ENCODE results near the gene CYP4F12. TPM values are rescaled to one million over a fixed set of nuclear protein-coding genes. Genes with fewer than 3 reads are reported as not detected.
"Not testable (repeated sequence)": the region's sequence is repeated elsewhere in the genome, so short reads cannot be mapped to it uniquely, and the experiment has no call there.

CYP4F12 gene
- total RNA-seq, 1 experiment from 2014 or later = not detected

- H2AFZ ChIP-seq (ENCODE audit: low read length) = no peak overlapping the region
- no peak overlapping the region for H3K14ac ChIP-seq (ENCODE audit: insufficient read depth, low read length)
- peaks cover 89% of the 10 kb centered on the region for H3K9me3 ChIP-seq (ENCODE audit: control insufficient read depth, low read depth, low read length)
These were observed 6.2 kb downstream of the CYP4F12 start for GRCh38 chr19:15679089-15679488.

GRCh38 chr19:15679865-15680264 is 7.0 kb downstream of the CYP4F12 start:
- no CpG with 5 or more reads among the region's 4 CpGs for WGBS (ENCODE audit: extremely low coverage, insufficient read length, low lambda C conversion rate)
- H4K5ac ChIP-seq (ENCODE audit: insufficient read length, low read depth, low read length); H2AFZ ChIP-seq (ENCODE audit: low read length); H4K8ac ChIP-seq (replicated peaks; ENCODE audit: insufficient read length, low read depth, low read length); H3K79me2 ChIP-seq (ENCODE audit: insufficient read depth, low read length); H3K4ac ChIP-seq (ENCODE audit: low read depth, low read length); H3K23ac ChIP-seq (ENCODE audit: insufficient read length, low read depth, low read length); H2BK5ac ChIP-seq (ENCODE audit: insufficient read length, low read length); H2BK15ac ChIP-seq (ENCODE audit: low read depth, low read length); H2BK12ac ChIP-seq (ENCODE audit: insufficient read length, low read depth, low read length); H3K79me1 ChIP-seq (ENCODE audit: insufficient read depth, low read depth, low read length, poor library complexity, severe bottlenecking); H2BK120ac ChIP-seq (ENCODE audit: low read depth, low read length, poor library complexity, severe bottlenecking); H3K4me1 Mint-ChIP-seq; H3K27ac Mint-ChIP-seq; H2BK20ac ChIP-seq (ENCODE audit: low read depth, low read length, poor library complexity, severe bottlenecking); H3K27me3 ChIP-seq (ENCODE audit: insufficient read depth, low read length); H3K27ac ChIP-seq (ENCODE audit: insufficient read length, low read depth, low read length); H3K14ac ChIP-seq (ENCODE audit: insufficient read depth, low read length); H3K9ac ChIP-seq (ENCODE audit: extremely low read depth, insufficient read length, low read length); H3K4me2 ChIP-seq (ENCODE audit: insufficient read depth, insufficient read length, low read length); H4K91ac ChIP-seq (ENCODE audit: insufficient read length, low read depth, low read length); H3T11ph ChIP-seq (ENCODE audit: low read length); H3K56ac ChIP-seq (ENCODE audit: insufficient read length, low read depth, low read length); H3K4me1 ChIP-seq (ENCODE audit: insufficient read depth, low read length); DNase-seq; H3K18ac ChIP-seq (ENCODE audit: insufficient read length, low read depth, low read length); H3K4me3 Mint-ChIP-seq; H3K23me2 ChIP-seq (ENCODE audit: insufficient read length, low read depth, low read length, poor library complexity, severe bottlenecking); H3K27me3 Mint-ChIP-seq (ENCODE audit: low read depth); H4K20me1 ChIP-seq (ENCODE audit: control insufficient read depth, insufficient read depth, insufficient read length); H2AK5ac ChIP-seq (ENCODE audit: insufficient read length, low read length): not testable (repeated sequence)
- peaks cover 90% of the 10 kb centered on the region for H3K9me3 ChIP-seq (ENCODE audit: control insufficient read depth, low read depth, low read length)
- Mint-ChIP-seq H3K9me3 (peaks cover 92 to 97% of the 10 kb centered on the region in 2 experiments), H3K36me3 (ENCODE audit: insufficient read depth in 1 of 3, low read depth in 3 of 3) (peaks cover 0 to 26% (median 20%) of the 10 kb centered on the region in 3 experiments; a peak in 6 of 7 replicates)

More at GRCh38 chr19:15679089-15679488, 6.2 kb downstream of the CYP4F12 start:
- H2BK12ac ChIP-seq (ENCODE audit: insufficient read length, low read depth, low read length) = no peak overlapping the region
- H3K27ac ChIP-seq (ENCODE audit: insufficient read length, low read depth, low read length) = no peak overlapping the region
- H3K4me2 ChIP-seq (ENCODE audit: insufficient read depth, insufficient read length, low read length) = no peak overlapping the region
- no peaks in the 10 kb centered on the region for H3K27me3 ChIP-seq (ENCODE audit: insufficient read depth, low read length)
- no peak for DNase-seq
- TF ChIP-seq, protein P1, sequence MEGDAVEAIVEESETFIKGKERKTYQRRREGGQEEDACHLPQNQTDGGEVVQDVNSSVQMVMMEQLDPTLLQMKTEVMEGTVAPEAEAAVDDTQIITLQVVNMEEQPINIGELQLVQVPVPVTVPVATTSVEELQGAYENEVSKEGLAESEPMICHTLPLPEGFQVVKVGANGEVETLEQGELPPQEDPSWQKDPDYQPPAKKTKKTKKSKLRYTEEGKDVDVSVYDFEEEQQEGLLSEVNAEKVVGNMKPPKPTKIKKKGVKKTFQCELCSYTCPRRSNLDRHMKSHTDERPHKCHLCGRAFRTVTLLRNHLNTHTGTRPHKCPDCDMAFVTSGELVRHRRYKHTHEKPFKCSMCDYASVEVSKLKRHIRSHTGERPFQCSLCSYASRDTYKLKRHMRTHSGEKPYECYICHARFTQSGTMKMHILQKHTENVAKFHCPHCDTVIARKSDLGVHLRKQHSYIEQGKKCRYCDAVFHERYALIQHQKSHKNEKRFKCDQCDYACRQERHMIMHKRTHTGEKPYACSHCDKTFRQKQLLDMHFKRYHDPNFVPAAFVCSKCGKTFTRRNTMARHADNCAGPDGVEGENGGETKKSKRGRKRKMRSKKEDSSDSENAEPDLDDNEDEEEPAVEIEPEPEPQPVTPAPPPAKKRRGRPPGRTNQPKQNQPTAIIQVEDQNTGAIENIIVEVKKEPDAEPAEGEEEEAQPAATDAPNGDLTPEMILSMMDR (conservative IDR thresholded peaks at IDR 0.05) = no peak
- H3K4ac ChIP-seq (ENCODE audit: low read depth, low read length) = no peak overlapping the region
- H3K4me1 ChIP-seq (ENCODE audit: insufficient read depth, low read length) = no peaks in the 10 kb centered on the region
- no peaks in the 10 kb centered on the region for H3K79me1 ChIP-seq (ENCODE audit: insufficient read depth, low read depth, low read length, poor library complexity, severe bottlenecking)
- H3K9ac ChIP-seq (ENCODE audit: extremely low read depth, insufficient read length, low read length) = no peak overlapping the region
- H3K23me2 ChIP-seq (ENCODE audit: insufficient read length, low read depth, low read length, poor library complexity, severe bottlenecking) = no peaks in the 10 kb centered on the region
- H3K9me3 Mint-ChIP-seq = peaks cover 91 to 97% of the 10 kb centered on the region in 2 experiments
- H2BK15ac ChIP-seq (ENCODE audit: low read depth, low read length) = no peak overlapping the region
- no peak overlapping the region for H3T11ph ChIP-seq (ENCODE audit: low read length)
- no peak overlapping the region for H4K8ac ChIP-seq (replicated peaks; ENCODE audit: insufficient read length, low read depth, low read length)
- no peaks in the 10 kb centered on the region for H4K20me1 ChIP-seq (ENCODE audit: control insufficient read depth, insufficient read depth, insufficient read length)
- no peak overlapping the region; a peak in 1 of 7 replicates for H3K27ac Mint-ChIP-seq
- H3K18ac ChIP-seq (ENCODE audit: insufficient read length, low read depth, low read length) = no peak overlapping the region
- H3K56ac ChIP-seq (ENCODE audit: insufficient read length, low read depth, low read length) = no peak overlapping the region
- no peak overlapping the region for H2AK5ac ChIP-seq (ENCODE audit: insufficient read length, low read length)
- WGBS (ENCODE audit: extremely low coverage, insufficient read length, low lambda C conversion rate) = no CpG with 5 or more reads among the region's 4 CpGs
- H3K79me2 ChIP-seq (ENCODE audit: insufficient read depth, low read length) = no peaks in the 10 kb centered on the region
- no peak overlapping the region for H2BK120ac ChIP-seq (ENCODE audit: low read depth, low read length, poor library complexity, severe bottlenecking)
- no peak overlapping the region for H2BK20ac ChIP-seq (ENCODE audit: low read depth, low read length, poor library complexity, severe bottlenecking)
- no peak overlapping the region for H4K91ac ChIP-seq (ENCODE audit: insufficient read length, low read depth, low read length)
- H2BK5ac ChIP-seq (ENCODE audit: insufficient read length, low read length) = no peak overlapping the region
- no peaks in the 10 kb centered on the region for H3K4me1 Mint-ChIP-seq
- H3K27me3 Mint-ChIP-seq (ENCODE audit: low read depth) = peaks cover 2% of the 10 kb centered on the region
- peaks cover 5 to 21% (median 21%) of the 10 kb centered on the region in 3 experiments; a peak in 6 of 7 replicates for H3K36me3 Mint-ChIP-seq (ENCODE audit: insufficient read depth in 1 of 3, low read depth in 3 of 3)
- H3K4me3 Mint-ChIP-seq = no peak overlapping the region
- H3K23ac ChIP-seq (ENCODE audit: insufficient read length, low read depth, low read length) = no peak overlapping the region
- H4K5ac ChIP-seq (ENCODE audit: insufficient read length, low read depth, low read length) = no peak overlapping the region

All from H9 (cell line).